D721Med (cell line): ENCODE data around the gene VPS26C.

ENCODE experiments used
- DNase-seq: peaks from one replicate; pipeline ENCODE4 v3.0.0; 2011; ENCODE audit warnings: low spot score; ENCODE audit not compliant: insufficient read length
- FAIRE-seq: peaks from 2 replicates; lab custom pipeline; 2011; peaks lifted over from hg19 to GRCh38; lab: Jason Lieb, UNC
- TF ChIP-seq, protein P1 (sequence below): IDR thresholded peaks from 2 replicates; pipeline ENCODE4 v1.5.1; 2012; ENCODE audit warnings: mild to moderate bottlenecking, control low read depth; ENCODE audit not compliant: insufficient read depth; ENCODE audit errors: missing control alignments

The VPS26C gene

DNA sequence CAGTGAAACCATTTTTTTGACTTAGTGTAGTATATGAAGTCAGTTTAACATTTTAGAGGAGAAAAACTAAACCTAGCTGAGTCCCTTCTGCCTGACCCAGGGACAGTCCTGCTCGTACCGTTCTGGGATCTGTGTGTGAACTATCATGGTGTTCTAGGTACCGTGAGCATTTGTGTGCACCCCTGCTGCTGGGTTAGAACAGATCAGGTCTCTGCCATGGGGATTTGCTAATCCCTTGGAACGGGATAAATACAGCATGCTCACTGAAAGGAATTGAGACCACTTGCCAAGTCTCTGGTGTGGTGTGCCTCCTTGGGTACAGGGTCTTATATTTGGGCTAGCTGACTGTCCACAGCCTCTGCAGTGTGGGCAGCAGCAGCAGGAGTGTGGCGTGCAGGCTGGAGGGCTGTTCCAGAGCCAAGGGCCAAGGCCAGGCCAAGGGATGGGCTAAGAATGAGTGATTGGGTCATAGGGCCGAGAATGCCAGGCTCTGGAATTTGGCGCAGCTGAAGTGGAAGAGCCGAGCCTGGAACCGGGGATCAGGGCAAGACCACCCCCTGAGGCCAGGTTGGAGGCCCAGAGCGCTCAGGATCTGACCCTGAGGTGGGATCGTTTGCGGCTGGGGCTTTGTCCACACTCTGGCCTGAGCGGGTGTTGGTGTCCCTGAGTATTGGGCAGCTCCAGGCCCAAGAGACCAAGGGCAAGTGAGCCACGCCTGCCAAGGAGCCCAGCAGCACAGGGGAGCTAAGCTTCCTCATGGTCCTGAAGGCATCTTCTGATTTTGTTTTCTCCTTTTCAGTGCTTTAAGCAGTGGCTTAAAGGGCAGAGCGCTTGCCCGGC, 66.3 kb downstream of the VPS26C start:
- no peak for FAIRE-seq
- TF ChIP-seq, protein P1, sequence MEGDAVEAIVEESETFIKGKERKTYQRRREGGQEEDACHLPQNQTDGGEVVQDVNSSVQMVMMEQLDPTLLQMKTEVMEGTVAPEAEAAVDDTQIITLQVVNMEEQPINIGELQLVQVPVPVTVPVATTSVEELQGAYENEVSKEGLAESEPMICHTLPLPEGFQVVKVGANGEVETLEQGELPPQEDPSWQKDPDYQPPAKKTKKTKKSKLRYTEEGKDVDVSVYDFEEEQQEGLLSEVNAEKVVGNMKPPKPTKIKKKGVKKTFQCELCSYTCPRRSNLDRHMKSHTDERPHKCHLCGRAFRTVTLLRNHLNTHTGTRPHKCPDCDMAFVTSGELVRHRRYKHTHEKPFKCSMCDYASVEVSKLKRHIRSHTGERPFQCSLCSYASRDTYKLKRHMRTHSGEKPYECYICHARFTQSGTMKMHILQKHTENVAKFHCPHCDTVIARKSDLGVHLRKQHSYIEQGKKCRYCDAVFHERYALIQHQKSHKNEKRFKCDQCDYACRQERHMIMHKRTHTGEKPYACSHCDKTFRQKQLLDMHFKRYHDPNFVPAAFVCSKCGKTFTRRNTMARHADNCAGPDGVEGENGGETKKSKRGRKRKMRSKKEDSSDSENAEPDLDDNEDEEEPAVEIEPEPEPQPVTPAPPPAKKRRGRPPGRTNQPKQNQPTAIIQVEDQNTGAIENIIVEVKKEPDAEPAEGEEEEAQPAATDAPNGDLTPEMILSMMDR = no peak
- DNase-seq = no peak

DNA sequence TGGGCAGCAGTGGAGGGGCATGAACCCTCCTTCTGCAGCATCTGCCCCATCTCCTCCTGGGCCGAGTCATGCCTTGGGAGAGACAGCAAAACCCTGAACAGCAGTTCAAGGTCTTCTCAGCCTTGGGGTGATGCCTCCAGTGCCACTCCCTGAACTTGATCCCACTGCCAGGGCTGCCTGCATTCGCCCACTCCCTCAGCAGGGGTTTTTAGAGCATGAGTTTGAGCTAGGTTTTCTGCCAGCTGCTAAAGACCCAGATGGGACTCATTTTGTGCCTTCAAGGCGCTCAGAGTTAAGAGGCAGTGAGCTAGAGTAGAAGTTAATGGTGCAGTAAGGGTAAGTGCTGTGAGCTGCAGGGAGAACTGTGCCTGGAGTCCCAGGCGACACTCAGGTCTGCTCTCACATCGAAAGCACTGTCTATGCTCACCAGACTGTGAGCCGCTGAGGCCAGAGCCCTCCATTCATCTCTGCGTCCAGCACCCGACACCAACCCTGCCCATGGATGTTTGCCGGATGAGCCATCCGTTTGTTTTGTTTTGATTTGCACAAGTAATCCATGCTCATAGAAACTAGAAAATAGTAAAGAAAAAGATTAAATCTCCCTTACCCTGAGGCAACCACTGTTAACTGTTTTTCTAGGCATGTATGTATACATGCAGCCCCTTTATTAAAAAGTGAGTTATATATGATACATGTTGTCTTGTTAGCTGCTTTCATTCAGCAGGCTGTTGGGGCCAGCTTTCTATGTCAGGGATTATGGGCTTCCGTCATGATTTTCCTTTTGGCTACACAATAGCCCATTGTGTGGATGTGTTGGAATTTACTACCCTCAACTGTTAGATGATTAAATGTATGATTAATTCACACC, 67.8 kb downstream of the VPS26C start:
- FAIRE-seq (no peak), DNase-seq (no peak)
- TF ChIP-seq, protein P1 = no peak

- no peak for DNase-seq
- no peak for FAIRE-seq
- TF ChIP-seq, protein P1 = no peak
Observed at GRCh38 chr21:37197746-37198145, 69.4 kb downstream of the VPS26C start.

- DNase-seq (no peak), FAIRE-seq (no peak)
- TF ChIP-seq, protein P1 = no peak
Observed at GRCh38 chr21:37196847-37197246, 70.3 kb downstream of the VPS26C start.

GRCh38 chr21:37195610-37196009, 71.5 kb downstream of the VPS26C start:
- no peak for FAIRE-seq
- DNase-seq = no peak
- TF ChIP-seq, protein P1 = no peak

GRCh38 chr21:37195059-37195458, 72.1 kb downstream of the VPS26C start:
- no peak for FAIRE-seq
- no peak for DNase-seq
- TF ChIP-seq, protein P1 = no peak

- FAIRE-seq (no peak), DNase-seq (no peak)
- TF ChIP-seq, protein P1 = no peak
Observed at GRCh38 chr21:37193676-37194075, 73.5 kb downstream of the VPS26C start.
